Uterus (tissue), 2 donors: Measurements from ENCODE around the gene B4GALNT3.

ENCODE experiments used
- CTCF ChIP-seq, 4 experiments: fragments of 200-600 bp in 2 of 4; fragments of 450-650 bp in 2 of 4; sonication (generic) in 2 of 4; IDR thresholded peaks; one replicate each; pipeline ENCODE4 v1.5.1; 2016 to 2019; ENCODE audit warnings: antibody characterized with exemption in 4 of 4, mild to moderate bottlenecking in 2 of 4, moderate library complexity in 1 of 4
- POLR2A ChIP-seq, 2 donors: fragments of 450-650 bp; IDR thresholded peaks; one replicate each; pipeline ENCODE4 v1.6.1; 2016; ENCODE audit warnings: antibody characterized with exemption in 2 of 2, mild to moderate bottlenecking in 1 of 2, moderate library complexity in 1 of 2

DNA sequence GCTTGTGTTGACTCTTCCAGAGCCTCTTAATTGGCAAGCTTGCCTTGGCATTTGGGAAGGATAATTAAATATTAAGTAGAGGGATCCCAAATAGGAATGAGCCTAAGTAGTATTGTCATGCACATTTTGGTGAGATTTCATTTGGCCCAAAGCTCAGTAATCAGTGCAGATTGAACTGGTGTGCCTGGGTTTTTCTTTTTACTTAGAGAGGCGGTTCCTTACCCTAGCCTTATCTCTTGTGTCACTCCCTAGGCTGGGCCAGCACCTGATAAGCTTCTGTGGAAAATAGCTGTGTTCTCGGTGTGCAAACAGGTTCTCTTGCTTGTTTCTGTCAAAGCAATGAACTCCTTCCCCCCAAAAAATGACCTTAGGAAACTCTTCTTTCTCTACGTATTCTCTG, 9.3 kb upstream of the B4GALNT3 start:
- no peak for TF ChIP-seq CTCF (IDR thresholded peaks at IDR 0.05)
- TF ChIP-seq POLR2A (IDR thresholded peaks at IDR 0.05) = no peak
